C4-2B (cell line): ENCODE data around the gene ARAP1.

ENCODE experiments used
- ZFX ChIP-seq: fragments of 450-650 bp; IDR thresholded peaks from 2 replicates; pipeline ENCODE4 v1.6.1; 2017
- TF ChIP-seq, protein P1 (sequence below): fragments of 450-650 bp; conservative IDR thresholded peaks from 2 replicates; pipeline ENCODE4 v1.5.1; 2017; ENCODE audit warnings: mild to moderate bottlenecking

DNA sequence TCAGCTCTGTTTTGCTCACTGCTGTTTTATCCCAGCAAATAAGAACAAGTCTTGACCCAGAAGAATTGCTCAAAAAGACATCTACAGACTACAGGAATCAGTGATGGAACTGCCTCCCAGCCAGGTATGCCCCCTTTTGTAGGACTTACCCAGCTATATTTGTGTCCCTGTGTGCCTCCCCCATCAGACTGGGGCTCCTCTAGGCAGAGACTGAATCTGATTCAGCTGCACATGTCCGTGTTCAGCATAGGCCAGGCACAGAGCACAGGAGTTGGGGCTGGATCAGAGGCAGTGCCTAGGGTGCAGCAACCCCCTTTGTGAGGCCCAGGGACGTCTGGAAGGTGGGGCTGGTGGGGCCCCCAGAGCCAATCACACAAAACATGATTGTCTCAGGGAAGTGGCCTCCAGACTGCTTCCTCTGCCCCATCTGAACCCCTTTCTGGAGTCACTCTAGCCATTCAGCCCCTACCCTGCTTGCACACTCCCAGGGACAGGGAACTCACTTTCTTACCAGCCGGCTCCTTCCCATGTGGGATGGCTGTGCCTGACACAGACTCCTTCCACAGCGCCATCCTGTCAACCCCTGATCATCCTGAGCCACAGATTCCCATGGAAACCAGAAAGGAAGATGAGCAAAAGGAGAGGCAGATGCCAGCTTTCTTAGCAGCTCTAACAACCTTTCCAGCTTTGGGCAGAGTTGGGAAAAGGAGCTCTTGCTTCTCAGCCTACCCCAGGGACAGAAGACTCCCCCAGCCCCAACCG lies 102.8 kb downstream of the ARAP1 start:
- TF ChIP-seq, protein P1, sequence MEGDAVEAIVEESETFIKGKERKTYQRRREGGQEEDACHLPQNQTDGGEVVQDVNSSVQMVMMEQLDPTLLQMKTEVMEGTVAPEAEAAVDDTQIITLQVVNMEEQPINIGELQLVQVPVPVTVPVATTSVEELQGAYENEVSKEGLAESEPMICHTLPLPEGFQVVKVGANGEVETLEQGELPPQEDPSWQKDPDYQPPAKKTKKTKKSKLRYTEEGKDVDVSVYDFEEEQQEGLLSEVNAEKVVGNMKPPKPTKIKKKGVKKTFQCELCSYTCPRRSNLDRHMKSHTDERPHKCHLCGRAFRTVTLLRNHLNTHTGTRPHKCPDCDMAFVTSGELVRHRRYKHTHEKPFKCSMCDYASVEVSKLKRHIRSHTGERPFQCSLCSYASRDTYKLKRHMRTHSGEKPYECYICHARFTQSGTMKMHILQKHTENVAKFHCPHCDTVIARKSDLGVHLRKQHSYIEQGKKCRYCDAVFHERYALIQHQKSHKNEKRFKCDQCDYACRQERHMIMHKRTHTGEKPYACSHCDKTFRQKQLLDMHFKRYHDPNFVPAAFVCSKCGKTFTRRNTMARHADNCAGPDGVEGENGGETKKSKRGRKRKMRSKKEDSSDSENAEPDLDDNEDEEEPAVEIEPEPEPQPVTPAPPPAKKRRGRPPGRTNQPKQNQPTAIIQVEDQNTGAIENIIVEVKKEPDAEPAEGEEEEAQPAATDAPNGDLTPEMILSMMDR = no peak
- no peak for TF ChIP-seq ZFX
